Measurements from ENCODE around the gene FBXL19.

FBXL19 gene

GRCh38 chr16:30992276-30992780, 69.0 kb downstream of the FBXL19 start:
- DNase-seq: no peak

GRCh38 chr16:30992931-30993816, 69.8 kb downstream of the FBXL19 start:
- DNase-seq: no peak

DNA sequence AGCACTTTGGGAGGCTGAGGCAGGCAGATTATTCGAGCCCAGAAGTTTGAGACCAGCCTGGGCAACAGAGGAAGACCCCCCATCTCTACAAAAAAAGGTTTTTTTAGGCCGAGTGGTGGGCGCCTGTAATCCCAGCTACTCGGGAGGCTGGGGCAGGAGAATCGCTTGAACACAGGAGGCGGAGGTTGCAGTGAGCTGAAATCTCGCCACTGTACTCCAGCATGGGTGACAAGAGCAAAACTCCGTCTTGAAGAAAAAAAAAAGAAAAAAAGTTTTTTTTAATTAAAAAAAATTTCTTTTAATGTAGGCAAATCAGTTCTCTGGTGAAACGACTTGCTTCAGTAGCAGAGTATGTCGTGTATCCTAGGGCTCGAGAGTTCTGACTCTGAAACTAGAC, 72.6 kb downstream of the FBXL19 start:
- no peak for DNase-seq

GRCh38 chr16:30996324-30996984, 73.1 kb downstream of the FBXL19 start:
- DNase-seq: no peak

DNA sequence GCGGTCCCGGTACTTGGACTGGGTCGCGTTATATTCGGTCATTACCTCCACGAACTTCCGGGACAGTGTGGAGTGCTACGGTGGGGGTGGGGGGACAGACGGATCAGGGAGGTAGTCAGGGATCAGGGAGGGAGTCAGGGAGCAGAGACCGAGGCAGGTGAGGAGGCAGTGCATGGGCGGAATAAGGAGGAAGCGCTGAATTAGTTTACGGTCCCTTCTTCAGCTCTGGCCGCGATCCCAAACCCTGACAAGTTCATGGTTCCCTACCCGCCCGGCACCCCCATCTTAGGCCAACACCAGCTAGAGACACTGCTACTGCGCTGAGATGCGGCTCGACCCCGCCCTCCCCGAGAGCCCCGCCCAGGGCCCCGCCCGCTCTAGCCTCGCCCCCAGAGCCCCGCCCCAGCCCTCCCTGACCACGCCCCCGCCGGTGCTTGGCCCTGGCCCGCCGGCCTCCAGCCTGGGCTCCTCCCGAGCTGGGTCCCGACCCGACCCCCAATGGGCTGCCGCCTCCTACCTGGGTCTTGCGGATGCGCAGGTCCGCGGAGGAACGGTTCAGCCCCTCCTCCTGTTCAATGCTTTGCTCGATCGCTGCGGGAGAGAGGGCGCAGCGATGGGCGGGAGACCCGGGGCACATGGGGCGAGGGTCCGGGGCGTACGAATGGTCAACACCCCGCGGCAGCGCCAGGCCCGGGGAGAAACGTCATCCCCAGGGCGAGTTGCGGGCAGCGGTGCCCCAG, 73.8 kb downstream of the FBXL19 start:
- DNase-seq: peak; percentile 26

- DNase-seq: no peak
These were observed 74.6 kb downstream of the FBXL19 start for GRCh38 chr16:30997725-30998711.

All from DMS153 (cell line).